Measurements from ENCODE around the gene USH2A. TPM values are rescaled to one million over a fixed set of nuclear protein-coding genes. Genes with fewer than 3 reads are reported as not detected.

USH2A gene
- total RNA-seq, 1 experiment from 2014 or later: 0.02 TPM

GRCh38 chr1:215748431-215748830, 674.8 kb downstream of the USH2A start:
- DNase-seq (ENCODE audit: extremely low read depth, low read depth): no peak

- DNase-seq (ENCODE audit: extremely low read depth, low read depth): no peak
Observed at GRCh38 chr1:215744419-215744818, 678.8 kb downstream of the USH2A start.

- DNase-seq (ENCODE audit: extremely low read depth, low read depth): no peak
Observed at GRCh38 chr1:215739025-215739424, 684.2 kb downstream of the USH2A start.

- no peak for DNase-seq (ENCODE audit: extremely low read depth, low read depth)
Observed at GRCh38 chr1:215731699-215732098, 691.5 kb downstream of the USH2A start.

GRCh38 chr1:215730600-215730999, 692.6 kb downstream of the USH2A start:
- no peak for DNase-seq (ENCODE audit: extremely low read depth, low read depth)

- no peak for DNase-seq (ENCODE audit: extremely low read depth, low read depth)
Observed at GRCh38 chr1:215728169-215728568, 695.1 kb downstream of the USH2A start.

- no peak for DNase-seq (ENCODE audit: extremely low read depth, low read depth)
Observed at GRCh38 chr1:215720126-215720525, 703.1 kb downstream of the USH2A start.

GRCh38 chr1:215719552-215719951, 703.7 kb downstream of the USH2A start:
- DNase-seq (ENCODE audit: extremely low read depth, low read depth): no peak

GRCh38 chr1:215718575-215719287, 704.5 kb downstream of the USH2A start:
- no peak for DNase-seq (ENCODE audit: extremely low read depth, low read depth)

- no peak for DNase-seq (ENCODE audit: extremely low read depth, low read depth)
Observed at GRCh38 chr1:215717677-215718426, 705.4 kb downstream of the USH2A start.

GRCh38 chr1:215710899-215711225, 712.4 kb downstream of the USH2A start:
- DNase-seq (ENCODE audit: extremely low read depth, low read depth): no peak

GRCh38 chr1:215710036-215710898, 713.0 kb downstream of the USH2A start:
- peak; percentile 62 for DNase-seq (ENCODE audit: extremely low read depth, low read depth)

GRCh38 chr1:215704089-215704860, 719.0 kb downstream of the USH2A start:
- peak; percentile 11 for DNase-seq (ENCODE audit: extremely low read depth, low read depth)

- peak; percentile 14 for DNase-seq (ENCODE audit: extremely low read depth, low read depth)
Observed at GRCh38 chr1:215682232-215682631, 741.0 kb downstream of the USH2A start.

GRCh38 chr1:215681041-215681440, 742.2 kb downstream of the USH2A start:
- no peak for DNase-seq (ENCODE audit: extremely low read depth, low read depth)

GRCh38 chr1:215679231-215679630, 744.0 kb downstream of the USH2A start:
- DNase-seq (ENCODE audit: extremely low read depth, low read depth): no peak

- DNase-seq (ENCODE audit: extremely low read depth, low read depth): no peak
Observed at GRCh38 chr1:215677112-215677511, 746.1 kb downstream of the USH2A start.

GRCh38 chr1:215673943-215674342, 749.3 kb downstream of the USH2A start:
- no peak for DNase-seq (ENCODE audit: extremely low read depth, low read depth)

GRCh38 chr1:215672482-215672881, 750.8 kb downstream of the USH2A start:
- DNase-seq (ENCODE audit: extremely low read depth, low read depth): no peak

- no peak for DNase-seq (ENCODE audit: extremely low read depth, low read depth)
Observed at GRCh38 chr1:215669806-215670491, 753.3 kb downstream of the USH2A start.
